ENCODE data around the gene UGGT2.

UGGT2 gene

DNA sequence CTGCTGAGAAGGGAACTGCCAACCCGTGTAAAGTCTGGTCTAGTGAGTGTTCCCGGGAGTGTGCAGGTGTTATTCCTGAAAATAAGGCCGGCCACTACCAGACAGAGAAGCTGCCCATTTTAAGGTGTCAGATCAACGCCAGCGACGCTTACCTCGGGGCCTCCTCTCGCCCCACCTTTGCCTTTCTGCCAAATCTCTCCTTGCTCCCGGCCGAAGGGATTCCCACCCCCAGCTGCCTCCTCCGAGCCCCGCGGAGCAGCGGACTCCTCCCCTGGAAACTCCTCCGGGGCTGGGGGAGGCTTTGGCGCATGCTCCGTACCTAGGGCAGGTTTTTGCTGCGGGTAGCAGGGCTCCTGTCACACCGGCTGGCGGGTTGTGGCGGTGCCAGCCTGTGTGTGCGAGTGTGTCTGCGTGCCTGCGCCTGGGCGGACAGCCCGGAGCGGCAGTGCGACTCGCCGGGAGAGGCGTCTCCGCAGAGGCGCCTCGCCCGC lies 36.6 kb upstream of the UGGT2 start, which contains the start of gene HS6ST3:
TSS of gene HS6ST3 (plus strand) at position 359 of the 491 bp plus-strand sequence.
- peak within 1 kb of the TSS; percentile 52 for H3K4me3 ChIP-seq (ENCODE audit: low read length)
- peak; percentile 3 for DNase-seq (ENCODE audit: low read depth)
- TF ChIP-seq, protein P1, sequence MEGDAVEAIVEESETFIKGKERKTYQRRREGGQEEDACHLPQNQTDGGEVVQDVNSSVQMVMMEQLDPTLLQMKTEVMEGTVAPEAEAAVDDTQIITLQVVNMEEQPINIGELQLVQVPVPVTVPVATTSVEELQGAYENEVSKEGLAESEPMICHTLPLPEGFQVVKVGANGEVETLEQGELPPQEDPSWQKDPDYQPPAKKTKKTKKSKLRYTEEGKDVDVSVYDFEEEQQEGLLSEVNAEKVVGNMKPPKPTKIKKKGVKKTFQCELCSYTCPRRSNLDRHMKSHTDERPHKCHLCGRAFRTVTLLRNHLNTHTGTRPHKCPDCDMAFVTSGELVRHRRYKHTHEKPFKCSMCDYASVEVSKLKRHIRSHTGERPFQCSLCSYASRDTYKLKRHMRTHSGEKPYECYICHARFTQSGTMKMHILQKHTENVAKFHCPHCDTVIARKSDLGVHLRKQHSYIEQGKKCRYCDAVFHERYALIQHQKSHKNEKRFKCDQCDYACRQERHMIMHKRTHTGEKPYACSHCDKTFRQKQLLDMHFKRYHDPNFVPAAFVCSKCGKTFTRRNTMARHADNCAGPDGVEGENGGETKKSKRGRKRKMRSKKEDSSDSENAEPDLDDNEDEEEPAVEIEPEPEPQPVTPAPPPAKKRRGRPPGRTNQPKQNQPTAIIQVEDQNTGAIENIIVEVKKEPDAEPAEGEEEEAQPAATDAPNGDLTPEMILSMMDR (conservative IDR thresholded peaks at IDR 0.05; ENCODE audit: low read length) = no peak

GRCh38 chr13:96089139-96089538 lies 35.9 kb upstream of the UGGT2 start:
- no peak overlapping the region for H3K4me3 ChIP-seq (ENCODE audit: low read length)
- TF ChIP-seq, protein P1 (conservative IDR thresholded peaks at IDR 0.05; ENCODE audit: low read length) = no peak
- DNase-seq (ENCODE audit: low read depth) = no peak

- TF ChIP-seq, protein P1 (conservative IDR thresholded peaks at IDR 0.05; ENCODE audit: low read length) = no peak
Measured at GRCh38 chr13:96086736-96087135, 33.5 kb upstream of the UGGT2 start.

DNA sequence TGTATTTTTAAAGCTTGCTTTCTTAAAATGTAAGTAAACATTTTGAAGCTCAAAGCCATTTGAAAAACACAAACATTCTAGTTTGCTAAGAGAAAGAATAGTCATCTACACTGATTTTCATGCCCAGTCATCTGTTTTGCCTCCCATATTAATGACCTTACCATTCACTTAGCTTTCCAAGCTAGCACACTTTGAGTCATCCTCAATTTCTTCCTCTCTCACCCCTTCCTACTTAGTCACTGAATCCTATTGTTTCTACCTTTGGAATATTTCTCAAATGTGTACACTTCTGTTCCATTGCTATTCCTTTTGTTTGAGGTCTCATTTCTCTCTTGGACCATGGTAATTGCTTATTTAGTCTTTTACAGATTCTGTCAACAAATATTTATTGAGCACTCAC lies 29.4 kb upstream of the UGGT2 start:
- no peak for DNase-seq (ENCODE audit: low read depth)
- no peak overlapping the region for H3K4me3 ChIP-seq (ENCODE audit: low read length)
- TF ChIP-seq, protein P1 (conservative IDR thresholded peaks at IDR 0.05; ENCODE audit: low read length) = no peak

More at GRCh38 chr13:96086736-96087135, 33.5 kb upstream of the UGGT2 start:
- no peak overlapping the region for H3K4me3 ChIP-seq (ENCODE audit: low read length)
- no peak for DNase-seq (ENCODE audit: low read depth)

DNA sequence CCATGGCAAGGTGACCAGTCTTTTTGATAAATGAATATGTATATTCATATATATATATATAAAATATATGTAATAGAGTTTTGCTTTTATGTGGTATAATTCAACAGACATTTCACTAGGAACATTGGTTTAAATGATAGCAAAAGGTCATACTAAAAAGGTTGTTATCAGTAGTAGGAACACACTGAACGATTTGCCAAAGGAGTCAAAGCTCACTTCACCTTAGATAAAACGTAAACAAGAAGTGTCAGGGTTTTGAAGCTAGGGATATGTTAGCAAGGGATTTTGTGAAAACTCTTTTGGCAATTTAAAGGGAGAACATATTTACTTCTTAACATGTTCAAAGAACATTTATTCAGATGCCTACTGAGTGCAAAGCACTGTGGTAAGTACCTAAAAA lies 28.7 kb upstream of the UGGT2 start:
- H3K4me3 ChIP-seq (ENCODE audit: low read length) = no peak overlapping the region
- no peak for DNase-seq (ENCODE audit: low read depth)
- TF ChIP-seq, protein P1 (conservative IDR thresholded peaks at IDR 0.05; ENCODE audit: low read length) = no peak

DNA sequence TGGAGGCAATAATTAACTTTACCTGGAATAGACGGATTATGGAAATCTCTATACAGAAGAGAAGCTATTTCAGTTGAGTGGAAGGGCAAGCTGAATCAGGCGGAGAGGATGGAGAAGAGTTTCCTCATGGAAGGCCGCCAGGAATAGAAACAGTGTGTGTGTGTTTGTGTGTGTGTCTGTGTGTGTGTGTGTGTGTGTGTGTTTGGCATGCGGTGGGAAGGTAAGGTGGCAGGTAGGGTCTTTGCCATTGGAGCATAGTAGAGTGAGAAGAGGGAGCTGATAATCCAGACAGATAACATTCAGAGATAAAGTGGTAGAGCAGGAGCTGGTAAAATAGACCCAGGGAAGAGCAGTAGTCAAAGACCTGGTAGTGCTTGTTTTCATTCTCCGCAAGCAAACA lies 27.5 kb upstream of the UGGT2 start:
- TF ChIP-seq, protein P1 (conservative IDR thresholded peaks at IDR 0.05; ENCODE audit: low read length) = no peak
- H3K4me3 ChIP-seq (ENCODE audit: low read length) = no peak overlapping the region
- no peak for DNase-seq (ENCODE audit: low read depth)

GRCh38 chr13:96075953-96076543 lies 22.8 kb upstream of the UGGT2 start:
- TF ChIP-seq, protein P1 (conservative IDR thresholded peaks at IDR 0.05; ENCODE audit: low read length) = peak; percentile 78
- DNase-seq (ENCODE audit: low read depth) = peak; percentile 26

More at GRCh38 chr13:96075953-96076543, 22.8 kb upstream of the UGGT2 start:
- no peak overlapping the region for H3K4me3 ChIP-seq (ENCODE audit: low read length)

Data from AG10803 (cell line).